ENCODE measurements around the gene SH2D5. TPM values are rescaled to one million over a fixed set of nuclear protein-coding genes. Genes with fewer than 3 reads are reported as not detected.

The SH2D5 gene
- total and polyA plus RNA-seq, 2 experiments from 2014 or later = 0.98 to 1.1 TPM

DNA sequence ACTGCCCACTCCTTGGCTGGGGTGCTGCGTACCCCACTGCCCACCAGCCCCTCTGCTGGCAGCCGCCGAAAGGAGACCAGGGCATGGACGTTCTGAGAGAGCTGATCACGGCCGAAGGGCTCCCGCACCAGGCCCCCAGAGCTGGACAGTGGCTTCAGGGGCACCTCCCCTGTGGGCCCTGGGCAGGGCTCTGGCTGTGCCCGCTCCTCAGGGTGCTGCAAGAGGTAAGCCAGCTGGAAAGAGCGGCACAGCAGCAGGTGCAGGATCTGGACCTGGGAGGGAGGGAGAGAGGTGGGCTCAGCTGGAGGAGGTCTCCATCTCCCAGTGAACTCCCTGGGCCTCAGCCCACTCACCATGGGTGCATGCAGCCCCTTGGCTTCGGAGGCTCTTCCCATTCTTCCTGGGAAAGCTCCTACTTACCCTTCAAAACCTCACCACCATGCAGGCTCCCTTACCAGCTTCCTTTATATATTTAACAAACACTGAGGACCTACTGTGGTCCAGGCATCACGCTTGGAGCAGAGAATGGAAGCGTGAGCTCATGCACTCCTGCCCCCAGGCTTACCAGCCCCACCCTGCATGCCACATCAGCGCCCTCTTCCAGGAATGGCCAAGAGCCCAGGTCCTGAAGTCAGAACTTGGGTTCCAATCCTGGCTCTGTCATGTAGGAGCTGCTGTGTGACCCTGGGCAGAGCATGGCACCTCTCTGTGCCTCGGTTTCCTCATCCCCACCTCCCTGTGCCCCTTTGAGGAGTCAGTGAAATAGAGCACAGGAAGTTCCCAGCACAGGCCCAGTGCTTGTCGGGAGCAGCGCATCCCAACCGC, 7.9 kb downstream of the SH2D5 start:
- Histone ChIP-seq H3K27ac (no peak overlapping the region), H3K36me3 (no peaks in the 10 kb centered on the region), H3K4me1 (ENCODE audit: low read depth) (no peaks in the 10 kb centered on the region), H3K27me3 (peaks cover 9% of the 10 kb centered on the region), H3K9me3 (ENCODE audit: low read depth) (no peaks in the 10 kb centered on the region), H3K4me3 (no peak overlapping the region)
- DNase-seq (ENCODE audit: low read depth in 1 of 2, low spot score in 1 of 2) = no peak
- TF ChIP-seq, protein P1, sequence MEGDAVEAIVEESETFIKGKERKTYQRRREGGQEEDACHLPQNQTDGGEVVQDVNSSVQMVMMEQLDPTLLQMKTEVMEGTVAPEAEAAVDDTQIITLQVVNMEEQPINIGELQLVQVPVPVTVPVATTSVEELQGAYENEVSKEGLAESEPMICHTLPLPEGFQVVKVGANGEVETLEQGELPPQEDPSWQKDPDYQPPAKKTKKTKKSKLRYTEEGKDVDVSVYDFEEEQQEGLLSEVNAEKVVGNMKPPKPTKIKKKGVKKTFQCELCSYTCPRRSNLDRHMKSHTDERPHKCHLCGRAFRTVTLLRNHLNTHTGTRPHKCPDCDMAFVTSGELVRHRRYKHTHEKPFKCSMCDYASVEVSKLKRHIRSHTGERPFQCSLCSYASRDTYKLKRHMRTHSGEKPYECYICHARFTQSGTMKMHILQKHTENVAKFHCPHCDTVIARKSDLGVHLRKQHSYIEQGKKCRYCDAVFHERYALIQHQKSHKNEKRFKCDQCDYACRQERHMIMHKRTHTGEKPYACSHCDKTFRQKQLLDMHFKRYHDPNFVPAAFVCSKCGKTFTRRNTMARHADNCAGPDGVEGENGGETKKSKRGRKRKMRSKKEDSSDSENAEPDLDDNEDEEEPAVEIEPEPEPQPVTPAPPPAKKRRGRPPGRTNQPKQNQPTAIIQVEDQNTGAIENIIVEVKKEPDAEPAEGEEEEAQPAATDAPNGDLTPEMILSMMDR (IDR thresholded peaks at IDR 0.05; ENCODE audit: low read depth, low read length) = no peak

GRCh38 chr1:20723537-20724363, 8.8 kb downstream of the SH2D5 start:
- H3K9me3 ChIP-seq (ENCODE audit: low read depth) = no peaks in the 10 kb centered on the region
- H3K4me1 ChIP-seq (ENCODE audit: low read depth) = no peaks in the 10 kb centered on the region
- no peak overlapping the region for H3K27ac ChIP-seq
- TF ChIP-seq, protein P1 (IDR thresholded peaks at IDR 0.05; ENCODE audit: low read depth, low read length) = no peak
- H3K27me3 ChIP-seq = peaks cover 12% of the 10 kb centered on the region
- H3K4me3 ChIP-seq = no peak overlapping the region
- DNase-seq (ENCODE audit: low read depth in 1 of 2, low spot score in 1 of 2) = no peak
- no peaks in the 10 kb centered on the region for H3K36me3 ChIP-seq

- H3K36me3 ChIP-seq = no peaks in the 10 kb centered on the region
- H3K4me3 ChIP-seq = no peak overlapping the region
- TF ChIP-seq, protein P1 (IDR thresholded peaks at IDR 0.05; ENCODE audit: low read depth, low read length) = no peak
- no peaks in the 10 kb centered on the region for H3K9me3 ChIP-seq (ENCODE audit: low read depth)
- DNase-seq (ENCODE audit: low read depth in 1 of 2, low spot score in 1 of 2) = no peak
- H3K27me3 ChIP-seq = peaks cover 18% of the 10 kb centered on the region
- H3K4me1 ChIP-seq (ENCODE audit: low read depth) = no peaks in the 10 kb centered on the region
- no peak overlapping the region for H3K27ac ChIP-seq
Observed at GRCh38 chr1:20723159-20723536, 9.4 kb downstream of the SH2D5 start.

- Histone ChIP-seq H3K27ac (no peak overlapping the region), H3K36me3 (no peaks in the 10 kb centered on the region), H3K27me3 (peaks cover 20% of the 10 kb centered on the region), H3K4me3 (no peak overlapping the region), H3K4me1 (ENCODE audit: low read depth) (no peaks in the 10 kb centered on the region), H3K9me3 (ENCODE audit: low read depth) (no peaks in the 10 kb centered on the region)
- TF ChIP-seq, protein P1 (IDR thresholded peaks at IDR 0.05; ENCODE audit: low read depth, low read length) = no peak
- no peak for DNase-seq (ENCODE audit: low read depth in 1 of 2, low spot score in 1 of 2)
Observed at GRCh38 chr1:20721117-20722061, 11.1 kb downstream of the SH2D5 start.

DNA sequence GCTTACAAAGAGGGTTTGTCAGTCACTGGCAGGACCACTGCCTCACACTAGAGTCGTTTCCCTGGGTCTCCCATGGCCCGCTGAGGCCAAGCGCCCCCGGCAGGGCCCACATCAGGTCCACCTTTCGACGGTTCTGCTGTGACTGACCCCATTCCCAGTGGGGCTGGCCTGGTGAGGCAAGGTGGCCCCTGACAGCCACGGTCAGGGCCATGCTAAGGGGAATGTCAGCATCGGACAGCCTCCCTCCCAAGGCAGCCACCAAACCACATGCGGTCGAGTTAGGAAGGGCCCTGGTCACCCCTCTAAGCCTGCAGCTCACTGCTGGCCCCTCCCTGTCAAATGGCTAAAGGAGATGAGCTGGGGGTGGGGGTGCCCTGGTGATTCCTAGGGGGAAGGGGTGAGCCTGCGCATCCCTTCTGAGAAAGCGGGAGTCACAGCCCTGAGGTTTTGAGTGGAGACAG, 11.8 kb downstream of the SH2D5 start:
- no peaks in the 10 kb centered on the region for H3K36me3 ChIP-seq
- no peak overlapping the region for H3K4me3 ChIP-seq
- TF ChIP-seq, protein P1 (IDR thresholded peaks at IDR 0.05; ENCODE audit: low read depth, low read length) = no peak
- H3K27me3 ChIP-seq = peaks cover 20% of the 10 kb centered on the region
- DNase-seq (ENCODE audit: low read depth in 1 of 2, low spot score in 1 of 2) = no peak
- no peaks in the 10 kb centered on the region for H3K9me3 ChIP-seq (ENCODE audit: low read depth)
- H3K27ac ChIP-seq = no peak overlapping the region
- no peaks in the 10 kb centered on the region for H3K4me1 ChIP-seq (ENCODE audit: low read depth)

Data from cardiac muscle cell (in vitro differentiated cells and primary cell).